Measurements from ENCODE around the gene NFKBIL1.
A peak's percentile ranks its signal among the peaks of the same experiment; 100 is the strongest.

Gene NFKBIL1

DNA sequence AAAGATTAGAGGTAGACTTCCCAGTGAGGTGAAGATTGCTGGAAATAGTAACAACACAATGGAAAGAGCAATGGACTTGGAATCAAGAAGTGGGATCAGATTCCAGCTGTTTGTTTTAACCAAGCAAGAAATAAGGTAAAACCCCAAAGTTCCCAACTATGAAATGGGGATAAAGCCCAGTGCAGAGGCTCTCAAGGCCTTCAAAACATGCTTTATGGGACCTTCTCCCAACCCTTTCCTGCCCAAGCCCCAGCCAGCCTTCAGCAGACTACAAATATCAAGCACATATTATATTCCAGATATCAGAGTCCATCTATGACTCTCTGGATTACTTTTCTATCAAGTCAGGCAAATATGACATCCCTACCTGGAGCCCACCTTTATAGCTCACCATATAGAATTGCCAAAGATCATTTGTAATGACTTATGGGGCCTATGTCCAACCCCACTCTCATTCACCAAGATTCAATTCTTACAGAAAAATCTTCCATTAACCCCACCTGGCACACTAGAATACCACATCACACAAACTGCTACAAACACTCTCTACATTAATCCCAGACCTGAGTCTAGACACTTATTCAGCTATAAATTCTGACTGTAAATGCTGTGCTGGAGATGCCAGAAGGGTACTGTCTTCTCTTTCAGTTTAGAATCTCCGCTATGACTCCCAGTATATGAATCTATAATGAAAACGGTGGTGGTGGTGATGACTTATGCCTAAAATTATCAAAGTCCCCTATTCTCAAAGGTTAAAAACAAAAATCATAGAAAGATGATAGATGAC lies 11.7 kb upstream of the NFKBIL1 start:
- DNase-seq = no peak

- no peak for DNase-seq
Observed at GRCh38 chr6:31538805-31539400, 8.5 kb upstream of the NFKBIL1 start.

DNA sequence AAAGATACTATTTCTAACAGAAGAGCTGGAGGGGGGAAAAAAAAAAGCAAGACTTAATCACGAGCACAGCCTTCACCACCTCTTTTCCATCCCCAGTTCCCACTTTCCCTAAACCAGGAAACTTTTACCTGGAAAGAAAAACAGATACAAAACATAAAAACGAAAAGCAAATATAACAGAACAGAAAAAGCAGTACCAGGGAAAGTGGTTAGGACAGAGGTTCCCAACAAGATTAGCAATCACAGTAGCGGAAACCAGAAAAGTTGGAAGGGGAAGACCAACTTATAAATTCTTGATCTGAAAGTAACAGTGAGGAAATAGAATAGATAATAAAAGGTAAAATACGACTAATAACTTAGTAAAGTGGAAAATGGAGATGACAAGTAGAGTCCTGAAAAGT lies 6.8 kb upstream of the NFKBIL1 start:
- no peak for DNase-seq

DNA sequence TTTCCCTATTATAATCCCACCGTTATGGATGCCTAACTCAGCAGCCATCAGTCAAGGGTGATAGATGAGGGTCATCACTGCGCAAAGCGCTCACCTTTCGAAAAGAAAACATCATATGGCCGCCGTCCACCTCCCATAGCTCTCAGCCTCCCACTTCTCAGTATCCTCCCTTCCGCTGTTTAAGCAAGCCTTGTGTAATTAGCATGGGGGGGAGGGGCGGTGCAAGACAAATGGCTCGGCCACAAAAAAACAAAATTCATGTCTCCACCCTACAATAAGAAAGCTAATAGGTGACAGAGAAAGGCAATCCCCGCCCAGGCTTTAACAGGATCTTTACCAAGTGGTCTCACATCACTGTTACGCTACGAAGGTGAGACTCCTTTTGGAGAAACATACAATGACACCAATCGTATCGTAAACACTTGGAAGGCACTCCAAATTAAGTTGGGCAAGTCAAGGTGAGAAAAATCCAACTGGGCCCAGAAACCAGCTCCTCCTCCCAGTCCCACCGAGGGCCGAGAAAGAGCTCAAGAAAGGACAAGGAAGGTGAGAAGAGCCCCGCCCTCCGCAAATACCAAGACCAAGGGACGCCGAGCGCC lies 6.2 kb upstream of the NFKBIL1 start:
- peak; percentile 72 for DNase-seq

GRCh38 chr6:31541658-31542521 lies 5.5 kb upstream of the NFKBIL1 start, which contains the start of gene DDX39B:
DDX39B (minus strand) TSS chr6:31542003; CDS start chr6:31540532, 1,471 bp downstream.
- peak; percentile 99 for DNase-seq

GRCh38 chr6:31543639-31544038 lies 3.8 kb upstream of the NFKBIL1 start:
- no peak for DNase-seq

DNA sequence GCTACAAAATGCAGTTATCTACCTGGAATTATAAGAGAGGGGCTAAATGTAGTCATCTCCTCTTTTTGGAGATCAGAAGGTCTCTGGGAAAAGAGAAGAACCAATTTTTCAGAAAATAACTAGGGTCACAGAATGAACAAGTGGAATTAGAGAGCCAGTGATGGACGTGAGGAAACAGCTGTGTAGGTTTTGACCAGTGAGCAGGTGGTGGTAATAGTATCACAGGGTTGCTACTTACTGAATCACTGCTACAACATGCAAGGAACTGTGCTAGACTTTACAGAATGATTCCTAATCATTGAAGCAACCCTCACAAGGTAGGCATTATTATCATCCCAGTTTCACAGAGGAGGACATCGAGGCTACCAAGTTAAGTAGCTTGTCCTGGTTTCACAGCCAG lies 2.7 kb upstream of the NFKBIL1 start:
- no peak for DNase-seq

DNA sequence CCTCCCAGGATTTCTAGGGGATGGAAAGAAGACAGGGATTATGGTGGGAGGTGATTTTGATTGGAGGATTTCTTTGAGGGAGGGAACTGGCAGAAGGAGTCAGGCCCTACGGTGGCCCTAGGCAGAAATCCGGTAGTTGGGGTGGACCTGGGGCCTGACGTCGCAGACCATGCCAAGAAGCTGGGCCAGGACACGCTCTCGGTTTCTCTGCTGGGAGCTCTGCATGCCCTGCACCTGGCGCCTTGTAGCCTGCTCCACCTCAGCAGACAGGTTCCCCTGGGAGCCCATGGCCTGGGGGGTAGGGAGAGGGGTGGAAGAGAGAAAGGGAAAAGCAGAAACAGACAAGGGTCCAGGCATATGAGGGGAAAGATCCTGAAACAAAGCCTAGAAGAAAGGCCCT lies 2.1 kb upstream of the NFKBIL1 start:
- no peak for DNase-seq

DNA sequence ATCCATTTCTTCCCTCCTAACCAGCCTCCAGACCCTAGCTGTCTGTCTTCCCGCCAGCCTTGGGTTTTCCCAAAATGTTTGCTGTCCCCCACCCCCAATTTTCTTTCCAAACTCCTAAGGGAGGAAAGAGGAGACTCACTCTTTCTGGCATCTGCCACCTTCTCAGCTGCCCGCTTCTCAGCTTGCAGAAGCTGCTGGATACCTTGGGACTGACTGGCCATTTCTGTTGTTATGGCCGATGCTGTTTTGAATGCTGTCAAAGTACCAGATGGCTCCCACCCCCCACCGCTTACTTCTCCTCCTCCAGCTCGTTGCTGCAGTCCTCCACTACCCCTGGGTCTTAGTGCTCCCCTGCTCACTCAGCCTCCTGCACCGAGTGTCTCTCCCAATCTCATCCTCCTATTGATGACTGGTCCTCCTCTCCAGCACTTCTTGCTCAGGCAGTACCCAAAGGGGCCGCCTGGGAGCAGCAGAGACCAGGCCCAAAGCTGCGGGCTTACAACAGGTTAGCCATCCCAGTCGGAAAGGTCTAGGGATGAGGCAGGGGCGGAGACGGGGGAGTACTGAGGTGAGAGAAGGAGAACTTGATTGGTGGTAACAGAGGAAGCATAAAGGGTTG lies 960 bp upstream of the NFKBIL1 start, which contains the start of gene ATP6V1G2:
TSS of gene ATP6V1G2 (minus strand) at position 270 of the 619 bp plus-strand sequence. CDS start at position 221, 49 bp downstream.
- DNase-seq = peak; percentile 87

- no peak for DNase-seq
Observed at GRCh38 chr6:31547727-31548543, 527 bp downstream of the NFKBIL1 start.

GRCh38 chr6:31548544-31548873 lies 1.1 kb downstream of the NFKBIL1 start:
- DNase-seq = no peak

- DNase-seq = peak; percentile 79
Observed at GRCh38 chr6:31551371-31551770, 4.0 kb downstream of the NFKBIL1 start.

GRCh38 chr6:31556307-31556706 lies 8.9 kb downstream of the NFKBIL1 start:
- no peak for DNase-seq

GRCh38 chr6:31557443-31558317 lies 10.3 kb downstream of the NFKBIL1 start:
- no peak for DNase-seq

DNA sequence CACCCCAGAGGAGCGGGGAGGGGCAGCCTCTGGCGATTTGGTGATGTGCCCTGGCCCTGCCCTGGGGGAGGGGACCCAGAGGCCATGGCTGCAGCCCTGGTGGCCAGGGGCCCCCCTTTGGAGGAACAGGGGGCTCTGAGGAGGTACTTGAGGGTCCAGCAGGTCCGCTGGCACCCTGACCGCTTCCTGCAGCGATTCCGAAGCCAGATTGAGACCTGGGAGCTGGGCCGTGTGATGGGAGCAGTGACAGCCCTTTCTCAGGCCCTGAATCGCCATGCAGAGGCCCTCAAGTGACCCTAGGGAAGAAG lies 10.9 kb downstream of the NFKBIL1 start:
- no peak for DNase-seq

DNA sequence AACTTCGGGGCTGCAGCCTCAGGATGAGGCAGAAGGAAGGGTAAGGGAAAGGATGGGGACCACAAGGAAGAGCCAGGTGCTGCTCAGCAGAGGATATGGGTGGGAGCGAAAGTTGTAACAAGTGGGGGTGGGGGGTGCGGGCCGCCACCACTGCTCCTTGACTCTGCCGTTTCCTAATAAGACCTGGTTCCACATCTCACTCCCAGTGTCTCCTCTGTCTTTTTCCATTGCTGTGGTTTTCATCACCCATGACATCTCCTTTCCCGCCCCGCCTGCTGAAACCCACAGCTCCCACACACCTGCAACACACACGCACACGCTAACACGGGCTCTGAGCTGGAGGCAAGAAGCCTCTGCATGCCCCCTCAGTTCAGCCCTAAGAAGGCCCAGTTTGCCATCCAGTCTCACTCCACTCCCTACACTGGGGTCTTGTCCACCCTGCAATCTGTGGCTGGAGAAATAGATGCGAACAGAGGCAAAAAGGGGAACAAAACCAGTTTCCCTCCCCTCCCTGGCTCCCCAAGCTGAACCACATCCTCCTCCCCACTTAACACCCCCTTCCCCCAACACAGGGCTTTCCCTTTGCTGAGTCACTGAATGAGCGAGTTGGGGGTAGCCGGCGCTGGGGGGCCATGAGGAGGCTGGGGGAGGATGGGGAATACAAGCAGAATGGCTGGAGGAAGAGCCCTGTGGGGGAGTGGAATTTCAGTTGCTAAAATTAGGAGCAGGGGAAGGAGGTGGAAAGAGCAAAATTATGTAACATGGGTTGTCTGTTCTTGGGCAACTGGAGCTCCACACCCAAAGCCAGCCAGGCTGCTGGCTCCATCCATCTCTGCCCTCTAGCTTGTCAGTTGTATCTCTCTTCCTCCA lies 11.5 kb downstream of the NFKBIL1 start:
- DNase-seq = peak; percentile 51

DNA sequence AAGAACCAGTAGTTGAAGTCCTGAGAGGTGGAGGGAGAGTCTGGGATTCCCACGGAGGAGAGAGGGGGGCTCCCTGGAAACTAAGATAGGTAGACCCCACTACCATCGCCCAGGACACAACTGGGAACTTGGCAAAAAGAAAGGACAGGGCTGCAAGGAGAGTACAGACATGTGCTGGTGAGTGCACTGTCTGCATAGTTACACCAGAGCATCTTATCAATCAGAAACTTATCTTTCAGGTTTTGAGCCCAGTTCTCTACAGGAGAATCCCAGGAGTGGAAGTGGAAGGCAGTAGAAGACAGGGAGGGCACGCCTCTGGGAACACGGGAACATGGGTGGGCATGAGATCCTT lies 12.2 kb downstream of the NFKBIL1 start:
- no peak for DNase-seq

DNA sequence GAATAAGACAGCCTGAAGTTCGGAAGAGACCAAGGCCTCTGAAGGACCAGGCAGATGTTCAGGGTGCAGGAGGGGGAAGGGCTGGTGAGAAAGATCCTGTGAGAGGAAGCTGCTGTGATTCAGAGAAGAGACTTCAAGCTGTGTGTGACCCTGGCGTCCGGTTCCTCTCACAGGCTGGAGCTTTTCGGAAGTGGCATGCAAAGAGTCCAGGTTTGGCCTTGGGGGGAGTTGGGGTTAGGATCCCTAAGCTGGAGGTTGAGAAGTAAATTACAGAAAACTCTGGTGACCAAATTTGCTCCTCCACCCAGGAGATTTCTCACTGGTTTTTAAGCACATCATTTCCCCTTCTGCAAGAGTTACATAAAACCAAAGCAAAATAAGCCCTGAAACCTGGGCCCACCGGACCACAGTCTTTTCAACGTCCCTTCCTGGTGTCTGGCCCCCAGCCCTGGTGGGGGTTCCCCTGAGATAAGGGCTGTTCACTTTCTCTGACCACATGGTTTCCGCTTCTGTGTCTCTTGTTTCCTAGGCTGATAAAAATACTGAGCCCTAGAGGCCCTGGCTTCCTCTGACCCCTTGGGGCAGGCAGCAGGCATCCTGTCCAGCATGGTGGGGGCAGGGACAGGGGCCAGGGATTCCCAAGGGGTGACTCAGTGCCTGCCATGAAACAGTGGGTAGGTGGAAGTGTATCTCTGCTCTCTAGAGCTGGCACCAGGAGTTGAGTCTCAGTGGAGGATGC lies 12.7 kb downstream of the NFKBIL1 start:
- peak; percentile 49 for DNase-seq

GRCh38 chr6:31560697-31561058 lies 13.3 kb downstream of the NFKBIL1 start:
- no peak for DNase-seq
